IMR-90 (cell line): Measurements from ENCODE around the gene ACYP2.

ENCODE experiments used
- CTCF ChIP-seq: conservative IDR thresholded peaks from 2 replicates; pipeline ENCODE4 v1.5.1; 2012; ENCODE audit warnings: mild to moderate bottlenecking, low read depth, low read length, improper control_type of control experiment
- FOS ChIP-seq: fragments of 150-350 bp; IDR thresholded peaks from 2 replicates; pipeline ENCODE4 v1.6.1; 2016; ENCODE audit warnings: low read depth, low read length
- POLR2A ChIP-seq: IDR thresholded peaks from 2 replicates; pipeline ENCODE4 v1.6.1; 2012; ENCODE audit warnings: mild to moderate bottlenecking, low read depth, low read length
- RCOR1 ChIP-seq: IDR thresholded peaks from 2 replicates; pipeline ENCODE4 v1.6.1; 2012; ENCODE audit warnings: mild to moderate bottlenecking, low read length, improper control_type of control experiment; ENCODE audit not compliant: insufficient replicate concordance
- SMC3 ChIP-seq: fragments of 150-350 bp; IDR thresholded peaks from 2 replicates; pipeline ENCODE4 v1.6.1; 2016; ENCODE audit warnings: low read depth, mild to moderate bottlenecking, antibody characterized with exemption, low read length, moderate library complexity

DNA sequence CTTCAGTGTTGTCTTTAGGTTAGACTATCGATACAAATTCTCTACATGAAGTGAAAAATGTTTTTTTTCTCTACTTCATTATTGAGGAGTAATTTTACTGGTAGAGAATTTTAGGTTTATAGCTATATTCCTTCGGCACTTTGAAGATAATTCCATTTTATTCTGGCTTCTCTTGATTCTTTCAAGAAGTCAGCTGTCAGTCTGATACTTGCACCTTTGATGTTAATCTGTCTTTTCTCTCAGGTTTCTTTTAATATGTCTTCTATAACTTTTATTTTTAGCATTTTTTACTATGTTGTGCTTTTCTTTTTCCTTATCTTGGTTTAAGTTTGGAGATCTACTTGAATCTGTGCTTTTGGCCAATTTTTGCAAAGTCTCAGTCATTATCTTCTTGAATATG lies 122.0 kb downstream of the ACYP2 start:
- TF ChIP-seq POLR2A (no peak), RCOR1 (no peak), CTCF (no peak), SMC3 (no peak), FOS (no peak)
